CD4-positive, alpha-beta T cell treated with Interleukin-15 for 4 hours (primary cell): ENCODE data around the gene OLFM1.
"Not testable (repeated sequence)": the region's sequence is repeated elsewhere in the genome, so short reads cannot be mapped to it uniquely, and the experiment has no call there.

ENCODE experiments used
- DNase-seq: peaks from one replicate; pipeline ENCODE4 v3.0.0-alpha.2; 2020; ENCODE audit warnings: low spot score

OLFM1 gene

GRCh38 chr9:135107581-135108235 is 20.2 kb downstream of the OLFM1 start:
- DNase-seq: no peak

DNA sequence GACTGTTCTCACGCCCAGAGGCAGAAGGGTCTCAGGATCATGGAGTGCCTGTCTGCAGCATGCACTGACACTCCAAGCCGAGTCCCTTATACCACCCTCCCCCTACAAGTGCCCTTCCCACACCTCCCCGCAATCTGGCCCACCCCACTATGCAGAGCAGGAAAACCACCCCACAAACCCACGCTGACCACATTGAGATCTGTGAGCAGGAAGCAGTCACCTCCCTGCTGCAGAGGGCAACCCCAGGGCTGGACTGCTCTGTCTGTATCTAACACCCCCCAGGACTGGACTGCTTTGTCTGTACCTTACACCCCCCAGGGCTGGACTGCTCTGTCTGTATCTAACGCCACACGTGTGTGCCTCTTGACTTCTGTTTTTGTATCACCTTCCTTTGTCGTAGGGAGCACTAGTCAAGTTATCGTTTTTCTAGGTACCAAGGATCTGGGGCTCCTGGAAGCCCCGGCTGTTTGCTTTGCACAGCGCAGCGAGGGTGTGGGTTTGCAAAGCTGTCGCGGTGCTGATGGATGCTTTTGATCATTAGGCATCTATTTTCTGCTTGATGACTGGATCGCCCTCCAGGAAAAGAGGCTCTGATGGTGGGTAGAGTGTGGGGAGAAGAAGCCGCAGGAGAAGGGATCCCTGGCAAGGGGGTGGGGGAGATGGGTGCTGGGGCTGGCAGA is 21.5 kb downstream of the OLFM1 start:
- DNase-seq: no peak

DNA sequence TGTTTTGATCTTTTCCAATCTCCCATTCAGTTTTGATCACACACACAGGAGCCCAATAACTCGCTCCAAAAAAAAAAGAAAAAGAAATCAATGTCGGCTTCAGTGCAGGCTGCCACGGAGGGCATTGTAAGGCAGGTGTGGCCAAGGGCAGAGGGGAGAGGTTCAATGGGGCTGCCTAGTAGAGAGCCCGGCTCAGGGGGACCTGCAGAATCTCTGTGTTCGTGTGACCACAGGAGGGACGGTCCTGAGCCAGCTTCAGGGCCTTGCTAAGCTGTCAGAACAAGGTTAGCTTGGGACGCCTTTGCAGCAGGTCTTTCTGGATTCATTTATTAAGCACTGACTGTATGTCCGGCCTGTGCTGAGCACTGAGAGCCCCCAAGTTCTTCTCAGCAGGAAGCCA is 22.2 kb downstream of the OLFM1 start:
- DNase-seq: no peak

GRCh38 chr9:135110416-135110815 is 22.9 kb downstream of the OLFM1 start:
- DNase-seq: no peak

GRCh38 chr9:135111600-135111999 is 24.1 kb downstream of the OLFM1 start:
- DNase-seq: not testable (repeated sequence)

DNA sequence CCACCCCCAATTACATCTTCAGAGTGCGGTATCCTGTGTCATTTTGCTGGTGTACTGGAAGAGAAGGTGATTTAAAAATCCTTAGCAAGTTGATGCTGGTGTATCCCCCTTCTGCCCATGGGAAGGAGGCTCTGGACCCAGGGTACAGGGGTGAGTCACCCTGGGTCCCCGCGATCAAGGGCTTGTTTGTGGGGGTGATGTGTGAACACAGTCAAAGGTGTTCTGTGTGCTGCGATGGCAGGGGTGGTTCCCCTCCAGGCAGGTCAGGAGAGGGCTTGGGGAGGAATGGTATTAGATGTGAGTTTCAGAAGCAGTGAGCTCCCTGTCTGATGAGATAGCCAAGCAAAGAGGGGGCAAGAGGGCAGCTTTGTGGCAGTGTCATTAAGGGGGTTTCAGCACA is 28.9 kb downstream of the OLFM1 start:
- no peak for DNase-seq

GRCh38 chr9:135116881-135117280 is 29.4 kb downstream of the OLFM1 start:
- DNase-seq: no peak

DNA sequence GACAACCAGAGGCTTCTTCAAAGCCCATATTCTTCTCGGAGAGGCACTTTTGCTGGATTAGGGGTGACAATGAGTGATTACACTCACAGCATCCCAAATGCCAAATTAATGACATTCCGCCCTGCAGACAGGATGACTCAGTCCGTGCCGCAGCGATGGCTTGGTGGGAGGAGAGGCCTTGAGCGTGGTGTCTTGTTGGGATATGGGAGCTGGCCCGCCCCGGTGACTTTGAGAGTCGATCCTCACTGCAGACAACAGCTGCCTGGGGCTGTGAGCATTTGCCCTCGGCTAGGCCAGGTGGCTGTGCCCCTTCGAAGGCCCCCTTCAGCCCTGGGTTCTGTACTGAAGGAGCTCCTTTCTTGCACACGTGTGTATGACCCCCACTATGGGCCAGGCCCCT is 29.8 kb downstream of the OLFM1 start:
- no peak for DNase-seq

DNA sequence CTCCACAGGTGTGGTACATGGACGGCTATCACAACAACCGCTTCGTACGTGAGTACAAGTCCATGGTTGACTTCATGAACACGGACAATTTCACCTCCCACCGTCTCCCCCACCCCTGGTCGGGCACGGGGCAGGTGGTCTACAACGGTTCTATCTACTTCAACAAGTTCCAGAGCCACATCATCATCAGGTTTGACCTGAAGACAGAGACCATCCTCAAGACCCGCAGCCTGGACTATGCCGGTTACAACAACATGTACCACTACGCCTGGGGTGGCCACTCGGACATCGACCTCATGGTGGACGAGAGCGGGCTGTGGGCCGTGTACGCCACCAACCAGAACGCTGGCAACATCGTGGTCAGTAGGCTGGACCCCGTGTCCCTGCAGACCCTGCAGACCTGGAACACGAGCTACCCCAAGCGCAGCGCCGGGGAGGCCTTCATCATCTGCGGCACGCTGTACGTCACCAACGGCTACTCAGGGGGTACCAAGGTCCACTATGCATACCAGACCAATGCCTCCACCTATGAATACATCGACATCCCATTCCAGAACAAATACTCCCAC is 32.1 kb downstream of the OLFM1 start:
- no peak for DNase-seq

DNA sequence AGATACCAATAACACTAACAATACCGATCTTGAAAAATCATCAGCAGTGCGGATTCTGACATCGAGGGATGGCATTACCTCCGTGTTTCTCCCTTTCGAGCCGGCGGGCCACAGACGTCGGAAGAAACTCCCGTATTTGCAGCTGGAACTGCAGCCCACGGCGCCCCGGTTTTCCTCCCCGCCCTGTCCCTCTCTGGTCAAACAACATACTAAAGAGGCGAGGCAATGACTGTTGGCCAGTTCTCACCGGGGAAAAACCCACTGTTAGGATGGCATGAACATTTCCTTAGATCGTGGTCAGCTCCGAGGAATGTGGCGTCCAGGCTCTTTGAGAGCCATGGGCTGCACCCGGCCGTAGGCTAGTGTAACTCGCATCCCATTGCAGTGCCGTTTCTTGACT is 32.8 kb downstream of the OLFM1 start:
- DNase-seq: no peak

DNA sequence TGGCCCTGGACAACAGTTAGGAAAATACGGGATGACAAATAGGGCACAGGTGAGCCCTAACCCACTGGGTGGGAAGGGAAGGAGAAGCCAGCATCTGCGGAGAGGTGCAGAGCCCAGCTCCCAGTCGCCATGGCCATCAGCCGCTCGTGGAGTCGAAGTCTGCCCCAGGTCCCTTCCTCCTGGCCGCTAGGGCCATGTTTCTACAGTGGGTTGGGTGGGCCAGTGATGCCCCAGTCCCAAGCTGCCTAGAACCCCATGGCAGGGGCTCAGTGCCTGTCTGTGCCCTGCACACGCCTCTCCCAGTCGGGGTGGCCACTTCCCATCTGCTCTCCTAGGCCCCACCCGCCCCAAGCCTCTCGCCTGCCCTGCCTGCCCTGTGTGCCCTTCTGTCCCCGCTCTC is 34.8 kb downstream of the OLFM1 start:
- DNase-seq: no peak

DNA sequence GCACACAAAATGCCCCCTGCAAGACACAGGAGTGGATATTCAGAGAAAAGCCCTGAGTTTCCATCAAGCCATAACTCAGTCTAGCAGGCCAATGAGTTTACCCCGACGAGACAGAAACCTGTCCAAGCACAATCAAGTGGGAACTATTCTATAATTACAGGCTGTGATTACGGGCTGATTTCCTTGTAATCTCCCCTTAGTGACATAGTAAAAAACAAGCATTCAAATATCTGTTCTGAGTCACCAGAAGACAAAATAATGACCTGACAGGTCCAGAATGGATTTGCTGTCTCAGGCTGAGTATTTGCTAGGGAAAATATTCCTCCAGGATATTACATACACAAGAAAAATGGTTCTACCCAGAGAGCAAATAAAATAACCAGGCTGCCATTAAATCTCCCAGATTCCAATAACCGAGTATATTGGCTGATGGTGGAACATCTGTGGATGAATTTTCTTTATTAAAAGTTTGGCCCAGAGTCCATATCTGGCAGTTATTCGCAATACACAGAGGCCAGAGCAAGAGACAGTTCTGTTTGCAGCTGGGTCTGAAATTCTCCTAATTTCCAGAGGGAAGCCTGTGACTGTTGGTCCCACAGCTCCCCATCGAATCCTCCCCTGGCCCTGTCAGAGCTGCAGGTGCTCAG is 35.8 kb downstream of the OLFM1 start:
- DNase-seq: no peak

DNA sequence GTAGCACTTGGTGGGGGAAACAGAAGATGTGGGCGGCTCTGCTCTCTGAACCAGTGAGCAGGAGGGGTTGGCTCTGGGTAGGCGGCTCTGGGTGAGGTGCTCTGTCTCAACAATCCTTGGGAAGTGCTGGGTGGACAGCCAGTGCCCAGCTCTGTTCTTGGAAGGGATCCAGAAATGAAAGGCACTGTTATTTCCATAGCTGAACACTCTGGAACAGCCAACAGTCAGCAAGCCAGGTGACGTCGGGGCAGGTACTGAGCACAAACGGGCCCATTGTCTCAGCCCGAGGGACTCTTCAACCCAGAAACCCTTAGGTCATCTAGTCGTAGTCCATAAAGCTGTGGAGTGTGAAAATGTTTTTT is 36.3 kb downstream of the OLFM1 start:
- DNase-seq: no peak

DNA sequence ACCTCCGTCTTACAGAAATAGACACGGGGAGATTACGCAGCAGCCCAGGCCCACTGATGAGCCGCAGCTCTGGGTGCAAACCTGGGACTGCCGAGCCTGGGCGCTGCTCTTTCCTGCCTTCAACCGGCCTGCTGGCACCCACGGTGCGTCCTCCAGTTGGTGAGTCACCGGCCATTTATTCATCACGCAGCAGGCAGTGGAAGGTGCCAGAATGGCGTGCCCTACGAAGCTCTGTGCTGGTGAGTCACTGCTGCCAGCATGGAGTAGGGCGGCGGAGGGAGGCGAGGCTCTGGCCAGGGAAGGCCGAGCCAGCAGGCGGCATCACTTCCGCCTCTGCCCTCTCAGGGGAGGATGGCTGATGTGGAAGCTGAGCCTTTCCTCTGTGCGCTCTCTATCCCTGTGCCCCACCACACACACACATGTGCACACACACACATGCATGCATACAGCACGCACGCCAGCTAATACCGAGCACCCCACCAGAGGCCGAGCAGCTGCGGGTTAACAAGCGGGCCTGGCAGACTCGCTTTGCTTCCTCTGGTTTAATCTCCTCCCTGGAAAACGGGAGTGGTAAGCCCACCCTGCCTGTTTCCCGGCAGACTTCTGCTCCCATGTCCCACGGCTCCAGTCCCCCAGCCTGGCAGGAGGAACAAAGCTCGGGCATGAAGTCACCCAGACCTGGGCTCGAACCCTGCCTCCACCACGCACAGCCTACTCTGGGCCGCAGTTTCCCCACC is 39.2 kb downstream of the OLFM1 start:
- DNase-seq: no peak

DNA sequence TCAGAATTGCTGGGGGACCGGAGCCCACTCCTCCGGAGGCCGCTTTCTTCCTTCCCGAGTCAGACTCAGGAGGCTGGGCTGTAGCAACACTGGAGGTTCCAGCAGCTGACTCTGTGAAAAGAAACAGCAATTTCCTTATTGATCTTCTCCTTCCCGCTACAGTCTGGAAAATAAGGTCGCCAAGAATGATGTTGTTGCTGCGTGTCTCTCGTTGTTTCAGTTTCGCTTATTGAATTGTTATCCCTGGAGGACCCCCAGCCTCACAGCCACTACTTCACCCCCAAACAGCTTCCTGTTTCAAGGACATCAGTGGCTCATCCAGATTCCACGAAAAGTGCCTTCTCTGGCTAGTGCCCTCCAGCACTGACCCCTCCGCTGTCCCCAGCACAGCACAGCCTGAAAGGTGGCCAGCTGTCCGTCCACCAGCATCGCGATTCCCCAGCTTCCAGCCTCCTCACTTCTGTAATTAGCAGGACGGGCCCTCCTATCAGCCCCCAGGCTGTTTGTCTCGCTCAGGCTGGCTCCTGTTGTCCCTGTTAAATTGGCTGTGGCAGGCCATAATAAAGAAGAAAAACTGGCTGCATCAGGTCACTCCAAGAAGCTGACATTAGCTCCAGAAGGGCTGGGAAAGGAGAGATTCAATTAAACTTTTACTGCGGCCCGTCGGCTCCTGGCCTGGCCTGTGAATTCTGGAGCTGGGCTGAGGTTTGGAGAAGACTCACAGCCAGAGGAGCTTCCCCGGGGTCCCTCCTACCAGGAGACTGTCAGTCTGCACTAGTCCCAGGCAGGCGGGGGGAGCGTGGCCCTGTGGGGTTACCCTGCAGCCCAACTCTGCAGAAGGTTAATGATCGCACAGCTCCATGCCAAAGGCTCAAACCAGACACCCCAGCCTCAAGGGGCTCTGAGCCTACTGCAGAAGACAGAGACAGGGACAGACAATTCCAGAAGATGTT is 40.5 kb downstream of the OLFM1 start:
- no peak for DNase-seq

- DNase-seq: no peak
Measured at GRCh38 chr9:135129137-135129695, 41.7 kb downstream of the OLFM1 start.

DNA sequence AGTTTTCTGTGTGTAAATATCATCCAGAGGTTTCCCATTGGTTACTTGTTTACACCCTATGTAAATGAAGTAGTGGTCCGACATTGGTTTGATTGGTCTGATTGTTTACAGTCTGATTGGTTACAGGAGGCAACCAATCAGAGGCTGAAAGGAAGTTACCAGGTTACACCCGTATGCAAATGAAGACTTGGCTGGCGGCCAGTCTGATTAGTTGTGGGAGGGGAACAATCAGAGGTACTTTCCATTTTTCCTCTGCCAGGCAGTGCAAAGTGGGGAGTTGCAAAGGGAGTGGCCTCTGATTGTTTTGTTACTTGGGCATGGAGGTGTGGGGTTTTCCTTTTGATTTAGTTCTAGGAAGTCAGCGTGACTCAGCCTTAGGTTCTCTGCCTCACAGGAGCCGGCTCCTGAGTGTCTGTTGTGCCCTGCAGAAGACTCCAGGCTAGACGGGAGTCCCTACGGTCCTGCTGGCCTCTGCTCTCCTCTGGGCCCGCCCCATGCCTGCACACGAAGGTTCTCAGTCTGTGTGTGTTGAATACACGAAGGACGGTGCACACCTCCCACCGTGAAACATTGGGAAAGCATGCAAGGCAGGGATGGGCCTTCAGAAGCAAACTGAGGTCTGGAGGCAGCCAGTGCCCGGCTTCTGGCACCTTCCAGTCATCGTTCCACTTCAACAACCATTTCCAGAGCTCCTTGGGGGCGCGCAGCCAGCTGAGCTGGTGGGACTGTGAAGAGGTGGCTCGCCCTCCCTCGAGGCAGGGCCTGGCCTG is 42.9 kb downstream of the OLFM1 start:
- DNase-seq: no peak

GRCh38 chr9:135131488-135131887 is 44.0 kb downstream of the OLFM1 start:
- DNase-seq: no peak

GRCh38 chr9:135132008-135132407 is 44.5 kb downstream of the OLFM1 start:
- DNase-seq: no peak

- DNase-seq: no peak
Measured at GRCh38 chr9:135134268-135135022, 47.0 kb downstream of the OLFM1 start.
